Neuronal stem cell (in vitro differentiated cells): ENCODE measurements around the gene IL18BP.

Source experiments
- DNase-seq: peaks from one replicate; pipeline ENCODE4 v3.0.0-alpha.2; 2013; ENCODE audit warnings: low spot score
- H2AFZ ChIP-seq: one replicate; pipeline ENCODE4 v1.6.1; 2013; ENCODE audit warnings: mild to moderate bottlenecking, low read length, inconsistent platforms
- H2AK5ac ChIP-seq: 2 replicates; pipeline ENCODE4 v1.6.1; 2013; ENCODE audit warnings: low read depth, mild to moderate bottlenecking, inconsistent platforms, low read length, moderate library complexity, mixed read lengths
- H2BK120ac ChIP-seq: 2 replicates; pipeline ENCODE4 v1.6.1; 2013; ENCODE audit warnings: low read depth, mild to moderate bottlenecking, inconsistent platforms, low read length, moderate library complexity, mixed read lengths
- H2BK12ac ChIP-seq: one replicate; pipeline ENCODE4 v1.6.1; 2013; ENCODE audit warnings: low read length, inconsistent platforms
- H2BK15ac ChIP-seq: 2 replicates; pipeline ENCODE4 v1.6.1; 2013; ENCODE audit warnings: mild to moderate bottlenecking, low read length, inconsistent platforms, mixed read lengths
- H2BK5ac ChIP-seq: one replicate; pipeline ENCODE4 v1.6.1; 2013; ENCODE audit warnings: inconsistent platforms, mild to moderate bottlenecking, low read length, moderate library complexity
- H3K14ac ChIP-seq: one replicate; pipeline ENCODE4 v1.6.1; 2013; ENCODE audit warnings: low read length, inconsistent platforms
- H3K18ac ChIP-seq: 2 replicates; pipeline ENCODE4 v1.6.1; 2013; ENCODE audit warnings: low read length, inconsistent platforms
- H3K23ac ChIP-seq: 2 replicates; pipeline ENCODE4 v1.6.1; 2013; ENCODE audit warnings: low read depth, mild to moderate bottlenecking, mixed read lengths, low read length, inconsistent platforms; ENCODE audit not compliant: poor library complexity
- H3K27ac ChIP-seq: replicated peaks from 3 replicates; pipeline ENCODE4 v1.5.1; 2013; ENCODE audit warnings: low read length, inconsistent platforms
- H3K27me3 ChIP-seq, 3 experiments: 2 replicates each; pipeline ENCODE4 v1.6.1; 2013; ENCODE audit warnings: low read length in 3 of 3, mild to moderate bottlenecking in 2 of 3, inconsistent platforms in 1 of 3, low read depth in 1 of 3, mixed read lengths in 1 of 3, moderate library complexity in 1 of 3; ENCODE audit not compliant: control insufficient read depth in 3 of 3, insufficient read depth in 3 of 3
- H3K36me3 ChIP-seq, 2 donors: replicated peaks in 1 of 2; 2 replicates each; pipeline ENCODE4 v1.6.1; 2013; ENCODE audit warnings: low read length in 2 of 2; ENCODE audit not compliant: control insufficient read depth in 2 of 2, insufficient read depth in 2 of 2
- H3K4ac ChIP-seq: 2 replicates; pipeline ENCODE4 v1.6.1; 2013; ENCODE audit warnings: inconsistent platforms, mild to moderate bottlenecking, low read length, moderate library complexity
- H3K4me1 ChIP-seq, 2 donors: 1 replicate in 1 of 2; 2 replicates in 1 of 2; pipeline ENCODE4 v1.6.1; 2013; ENCODE audit warnings: low read length in 2 of 2, low read depth in 1 of 2; ENCODE audit not compliant: control insufficient read depth in 2 of 2, insufficient read depth in 1 of 2
- H3K4me2 ChIP-seq: one replicate; pipeline ENCODE4 v1.6.1; 2013; ENCODE audit warnings: mild to moderate bottlenecking, low read length, inconsistent platforms; ENCODE audit not compliant: insufficient read depth, poor library complexity, severe bottlenecking
- H3K4me3 ChIP-seq, 2 donors: 2 replicates each; pipeline ENCODE4 v1.5.1; 2013; ENCODE audit warnings: low read length in 2 of 2, mild to moderate bottlenecking in 2 of 2, inconsistent platforms in 1 of 2, moderate library complexity in 1 of 2
- H3K79me1 ChIP-seq: one replicate; pipeline ENCODE4 v1.6.1; 2013; ENCODE audit warnings: low read depth, mild to moderate bottlenecking, inconsistent platforms, low read length, moderate library complexity
- H3K9ac ChIP-seq: one replicate; pipeline ENCODE4 v1.6.1; 2013; ENCODE audit warnings: mild to moderate bottlenecking, low read depth, low read length, inconsistent platforms; ENCODE audit not compliant: poor library complexity
- H3K9me3 ChIP-seq, 2 donors: replicated peaks in 1 of 2; 2 replicates each; pipeline versions ENCODE3 to v1.6.1; 2013; ENCODE audit warnings: low read length in 2 of 2, mild to moderate bottlenecking in 2 of 2, inconsistent platforms in 1 of 2, low read depth in 1 of 2, mixed read lengths in 1 of 2, moderate library complexity in 1 of 2; ENCODE audit not compliant: control insufficient read depth in 2 of 2, insufficient read depth in 1 of 2
- H4K8ac ChIP-seq: one replicate; pipeline ENCODE4 v1.6.1; 2013; ENCODE audit warnings: low read depth, mild to moderate bottlenecking, inconsistent platforms, low read length, moderate library complexity
- H4K91ac ChIP-seq: one replicate; pipeline ENCODE4 v1.6.1; 2013; ENCODE audit warnings: low read length, low read depth, mild to moderate bottlenecking, inconsistent platforms; ENCODE audit not compliant: poor library complexity
- WGBS, 2 donors: extraction: QIAGEN DNeasy Blood & Tissue Kit; methylation state at CpG; one replicate each; pipeline ENCODE4 v1.1.7; 2013; ENCODE audit warnings: missing lambda C conversion rate in 2 of 2, mixed read lengths in 1 of 2; ENCODE audit not compliant: insufficient read length in 2 of 2, insufficient replicate concordance in 1 of 2; ENCODE audit errors: extremely low coverage in 2 of 2; 5-methylcytosine and 5-hydroxymethylcytosine counted together

The IL18BP gene

DNA sequence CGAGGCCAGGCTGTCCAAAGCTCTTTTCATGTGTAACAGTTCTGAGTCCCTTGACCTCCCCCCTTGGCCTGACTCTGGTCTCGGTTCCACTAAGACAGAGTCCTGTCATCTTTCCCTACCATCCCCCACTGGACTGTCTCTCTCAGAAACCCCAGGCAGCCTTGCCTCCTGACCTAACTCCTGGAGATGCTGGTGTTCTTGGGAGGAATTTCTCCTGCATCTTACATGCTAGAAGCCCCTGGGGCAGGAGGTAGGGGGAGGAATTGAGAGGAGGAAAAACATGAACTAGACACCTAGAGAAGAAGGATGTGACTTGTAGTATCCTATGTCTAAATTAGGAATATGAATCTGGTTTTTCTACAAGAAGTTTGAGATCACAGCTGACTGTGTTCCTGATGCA is 648 bp upstream of the IL18BP start:
- no peak overlapping the region for H3K4me2 ChIP-seq
- no peak overlapping the region for H3K18ac ChIP-seq
- no peak overlapping the region for H2AFZ ChIP-seq
- H4K8ac ChIP-seq = no peak overlapping the region
- WGBS, 2 donors = no CpG with 5 or more reads among the region's 2 CpGs
- H2BK120ac ChIP-seq = no peak overlapping the region
- no peak overlapping the region for H3K9ac ChIP-seq
- no peak overlapping the region for H2BK15ac ChIP-seq
- peaks cover 2% of the 10 kb centered on the region for H3K79me1 ChIP-seq
- no peak overlapping the region for H3K27ac ChIP-seq
- no peak overlapping the region for H3K4me3 ChIP-seq
- no peaks in the 10 kb centered on the region for H3K27me3 ChIP-seq
- peaks cover 32 to 60% of the 10 kb centered on the region in 2 donors for H3K36me3 ChIP-seq
- no peak overlapping the region for H2BK12ac ChIP-seq
- H3K4me1 ChIP-seq = peaks cover 0 to 4% of the 10 kb centered on the region in 2 donors
- H4K91ac ChIP-seq = no peak overlapping the region
- no peak overlapping the region for H3K14ac ChIP-seq
- no peak overlapping the region for H2BK5ac ChIP-seq
- no peak for DNase-seq
- H3K4ac ChIP-seq = no peak overlapping the region
- no peak overlapping the region for H2AK5ac ChIP-seq
- no peak overlapping the region for H3K23ac ChIP-seq
- H3K9me3 ChIP-seq = no peaks in the 10 kb centered on the region

DNA sequence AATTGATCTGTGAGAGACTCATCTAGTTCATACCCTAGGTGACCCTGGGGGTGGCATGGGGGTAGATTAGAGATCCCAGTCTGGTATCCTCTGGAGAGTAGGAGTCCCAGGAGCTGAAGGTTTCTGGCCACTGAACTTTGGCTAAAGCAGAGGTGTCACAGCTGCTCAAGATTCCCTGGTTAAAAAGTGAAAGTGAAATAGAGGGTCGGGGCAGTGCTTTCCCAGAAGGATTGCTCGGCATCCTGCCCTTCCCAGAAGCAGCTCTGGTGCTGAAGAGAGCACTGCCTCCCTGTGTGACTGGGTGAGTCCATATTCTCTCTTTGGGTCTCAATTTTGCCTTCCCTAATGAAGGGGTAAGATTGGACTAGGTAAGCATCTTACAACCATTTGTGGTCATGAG is 653 bp downstream of the IL18BP start:
- Histone ChIP-seq H2BK15ac (no peak overlapping the region), H3K4ac (no peak overlapping the region), H2BK5ac (no peak overlapping the region), H3K36me3 (peaks cover 44 to 73% of the 10 kb centered on the region in 2 donors), H3K4me1 (peaks cover 0 to 4% of the 10 kb centered on the region in 2 donors), H3K14ac (no peak overlapping the region), H3K79me1 (peaks cover 2% of the 10 kb centered on the region), H4K91ac (no peak overlapping the region), H2AK5ac (no peak overlapping the region), H3K27ac (no peak overlapping the region), H4K8ac (no peak overlapping the region), H2BK12ac (no peak overlapping the region), H2AFZ (no peak overlapping the region), H3K18ac (no peak overlapping the region), H3K9me3 (no peaks in the 10 kb centered on the region), H3K23ac (no peak overlapping the region), H3K4me2 (no peak overlapping the region), H3K4me3 (no peak overlapping the region), H3K27me3 (no peaks in the 10 kb centered on the region), H3K9ac (no peak overlapping the region), H2BK120ac (no peak overlapping the region)
- no peak for DNase-seq
- no CpG with 5 or more reads among the region's 2 CpGs for WGBS, 2 donors

DNA sequence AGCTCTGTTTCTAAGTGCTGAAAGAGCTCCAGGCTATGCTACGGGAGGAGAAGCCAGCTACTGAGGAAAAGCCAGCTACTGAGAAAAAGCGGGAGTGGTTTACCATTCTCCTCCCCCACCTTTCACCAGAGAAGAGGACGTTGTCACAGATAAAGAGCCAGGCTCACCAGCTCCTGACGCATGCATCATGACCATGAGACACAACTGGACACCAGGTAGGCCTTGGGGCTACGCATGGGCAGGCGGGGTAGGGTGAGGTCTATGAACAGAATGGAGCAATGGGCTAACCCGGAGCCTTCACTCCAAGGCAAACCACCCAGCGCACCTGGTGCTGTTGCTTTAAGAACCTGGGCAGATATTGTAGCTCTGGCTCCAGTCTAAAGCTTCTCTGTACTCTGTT is 1.1 kb downstream of the IL18BP start:
- H3K4me2 ChIP-seq = no peak overlapping the region
- H3K27ac ChIP-seq = no peak overlapping the region
- H3K27me3 ChIP-seq = no peaks in the 10 kb centered on the region
- H2BK15ac ChIP-seq = no peak overlapping the region
- no CpG with 5 or more reads among the region's 8 CpGs for WGBS, 2 donors
- no peak overlapping the region for H2AFZ ChIP-seq
- peaks cover 45 to 76% of the 10 kb centered on the region in 2 donors for H3K36me3 ChIP-seq
- peaks cover 0 to 4% of the 10 kb centered on the region in 2 donors for H3K4me1 ChIP-seq
- H3K79me1 ChIP-seq = peaks cover 2% of the 10 kb centered on the region
- H3K14ac ChIP-seq = no peak overlapping the region
- no peak overlapping the region for H3K4me3 ChIP-seq
- no peak overlapping the region for H3K18ac ChIP-seq
- H2BK120ac ChIP-seq = no peak overlapping the region
- no peak for DNase-seq
- H2BK12ac ChIP-seq = no peak overlapping the region
- no peak overlapping the region for H2AK5ac ChIP-seq
- no peak overlapping the region for H2BK5ac ChIP-seq
- no peak overlapping the region for H4K91ac ChIP-seq
- H3K23ac ChIP-seq = no peak overlapping the region
- no peak overlapping the region for H3K9ac ChIP-seq
- no peak overlapping the region for H3K4ac ChIP-seq
- no peak overlapping the region for H4K8ac ChIP-seq
- no peaks in the 10 kb centered on the region for H3K9me3 ChIP-seq

DNA sequence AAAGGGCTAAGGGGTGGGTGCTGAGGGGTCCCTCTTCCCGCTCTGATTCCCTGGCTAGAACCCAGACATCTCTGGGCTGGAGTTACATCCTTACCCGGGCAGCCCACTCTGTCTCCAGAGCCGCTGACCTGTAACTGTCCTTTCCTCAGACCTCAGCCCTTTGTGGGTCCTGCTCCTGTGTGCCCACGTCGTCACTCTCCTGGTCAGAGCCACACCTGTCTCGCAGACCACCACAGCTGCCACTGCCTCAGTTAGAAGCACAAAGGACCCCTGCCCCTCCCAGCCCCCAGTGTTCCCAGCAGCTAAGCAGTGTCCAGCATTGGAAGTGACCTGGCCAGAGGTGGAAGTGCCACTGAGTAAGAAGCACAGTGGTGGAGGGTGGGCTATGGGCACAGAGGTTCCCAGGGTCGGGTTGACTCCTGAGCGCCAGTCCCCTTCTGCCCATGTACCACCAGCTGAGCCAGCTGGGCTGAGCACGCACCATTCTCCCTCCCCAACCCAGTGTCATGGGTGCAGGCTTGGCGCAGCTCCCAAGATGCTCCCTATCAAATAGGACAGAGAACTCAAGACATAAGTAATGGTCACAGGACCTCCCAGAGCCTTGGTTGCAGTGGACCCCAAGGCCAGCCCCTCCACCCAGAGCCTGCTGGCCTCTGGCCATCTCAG is 1.6 kb downstream of the IL18BP start:
- WGBS, 2 donors = no CpG with 5 or more reads among the region's 10 CpGs
- Histone ChIP-seq H3K27me3 (no peaks in the 10 kb centered on the region), H2AK5ac (no peak overlapping the region), H3K4me2 (no peak overlapping the region), H3K4ac (no peak overlapping the region), H2AFZ (no peak overlapping the region), H3K79me1 (peaks cover under 1% of the 10 kb centered on the region), H3K36me3 (peaks cover 46 to 79% of the 10 kb centered on the region in 2 donors), H3K14ac (no peak overlapping the region), H3K4me3 (no peak overlapping the region), H3K18ac (no peak overlapping the region), H3K27ac (no peak overlapping the region), H3K23ac (no peak overlapping the region), H4K91ac (no peak overlapping the region), H4K8ac (no peak overlapping the region), H3K9me3 (no peaks in the 10 kb centered on the region), H3K4me1 (peaks cover 0 to 4% of the 10 kb centered on the region in 2 donors), H3K9ac (peak overlapping the region; percentile 15), H2BK120ac (no peak overlapping the region), H2BK15ac (no peak overlapping the region), H2BK12ac (no peak overlapping the region), H2BK5ac (no peak overlapping the region)
- DNase-seq = no peak
